A549 (cell line): ENCODE data around the gene C18orf63. TPM values are rescaled to one million over a fixed set of nuclear protein-coding genes. Genes with fewer than 3 reads are reported as not detected.

ENCODE experiments used
- ATAC-seq, 2 experiments: fragments of 200-7000 bp in 1 of 2; fragments of >200 bp in 1 of 2; cut with Nextera tagmentation in 1 of 2; cut with Tn5 transposase in 1 of 2; 3 replicates each; pipeline versions ENCODE4 v1.8.0 to v1.9.1; 2018 to 2020; ENCODE audit warnings: mild to moderate bottlenecking in 1 of 2, moderate library complexity in 1 of 2
- CTCF ChIA-PET: fragments of 300-600 bp; sonication (Branson Sonifier 250); formaldehyde crosslinking; extraction: SDS; loops from one replicate; lab custom pipeline; 2021; ENCODE audit warnings: antibody characterized with exemption, inconsistent platforms; lab: Yijun Ruan, JAX
- POLR2A ChIA-PET: fragments of 350-600 bp; formaldehyde crosslinking; extraction: SDS; loops from one replicate; lab custom pipeline; 2021; ENCODE audit warnings: antibody characterized with exemption, inconsistent platforms; lab: Yijun Ruan, JAX
- DNase-seq, 2 experiments: peaks; one replicate each; pipeline versions ENCODE4 v3.0.0 to v3.0.0-alpha.2; 2011 to 2016; ENCODE audit warnings: low read depth in 1 of 2, low spot score in 1 of 2
- FAIRE-seq: peaks from 2 replicates; lab custom pipeline; 2011; peaks lifted over from hg19 to GRCh38; lab: Jason Lieb, UNC
- H3K27ac ChIP-seq, 2 experiments: fragments of >200 bp; sonication (Bioruptor Twin); formaldehyde crosslinking; 3 replicates each; pipeline ENCODE4 v1.5.1; 2016 to 2017
- H3K4me1 ChIP-seq: fragments of >200 bp; sonication (Bioruptor Twin); formaldehyde crosslinking; 3 replicates; pipeline ENCODE4 v1.6.1; 2016
- H3K4me2 ChIP-seq: fragments of >200 bp; sonication (Bioruptor Twin); formaldehyde crosslinking; 3 replicates; pipeline ENCODE4 v1.6.1; 2016
- H3K4me3 ChIP-seq: fragments of >200 bp; sonication (Bioruptor Twin); formaldehyde crosslinking; 3 replicates; pipeline ENCODE4 v1.5.1; 2016
- H3K9me3 ChIP-seq: fragments of >200 bp; sonication (Bioruptor Twin); formaldehyde crosslinking; 3 replicates; pipeline ENCODE4 v1.6.1; 2016
- BCL3 ChIP-seq: fragments of >200 bp; sonication (Bioruptor Twin); formaldehyde crosslinking; IDR thresholded peaks from 3 replicates; pipeline ENCODE4 v1.6.1; 2016
- CBX8 ChIP-seq: fragments of 200-600 bp; sonication (generic); IDR thresholded peaks from 2 replicates; pipeline ENCODE4 v1.6.1; 2016
- CEBPB ChIP-seq, 2 experiments: fragments of >200 bp in 1 of 2; sonication (Bioruptor Twin) in 1 of 2; formaldehyde crosslinking in 1 of 2; IDR thresholded peaks; 2 replicates each; pipeline ENCODE4 v1.6.1; 2012 to 2016
- EHF ChIP-seq: fragments of 250-450 bp; sonication (Bioruptor Pico); IDR thresholded peaks from 2 replicates; pipeline ENCODE4 v1.5.0; 2020; ENCODE audit warnings: mild to moderate bottlenecking
- EHMT2 ChIP-seq: fragments of 200-600 bp; sonication (generic); IDR thresholded peaks from 2 replicates; pipeline ENCODE4 v1.6.1; 2016; ENCODE audit warnings: antibody characterized with exemption, low read depth, mild to moderate bottlenecking, moderate library complexity
- ELK1 ChIP-seq: fragments of 150-350 bp; IDR thresholded peaks from 2 replicates; pipeline ENCODE4 v1.6.1; 2014; ENCODE audit warnings: low read depth, mild to moderate bottlenecking, low read length
- EP300 ChIP-seq, 2 experiments: fragments of >200 bp; sonication (Bioruptor Twin); formaldehyde crosslinking; IDR thresholded peaks; 2 replicates in 1 of 2; 3 replicates in 1 of 2; pipeline ENCODE4 v1.6.1; 2016 to 2017
- FOSB ChIP-seq: fragments of 250-450 bp; sonication (Bioruptor Pico); IDR thresholded peaks from 2 replicates; pipeline ENCODE4 v1.5.0; 2020; ENCODE audit warnings: mild to moderate bottlenecking, moderate library complexity
- GATA3 ChIP-seq: IDR thresholded peaks from 2 replicates; pipeline ENCODE4 v1.6.1; 2012; ENCODE audit warnings: borderline replicate concordance
- HMGXB4 ChIP-seq: fragments of 250-450 bp; sonication (Bioruptor Pico); IDR thresholded peaks from 2 replicates; pipeline ENCODE4 v1.5.0; 2021; ENCODE audit warnings: mild to moderate bottlenecking, moderate library complexity, borderline replicate concordance
- HOXA7 ChIP-seq: fragments of 250-450 bp; sonication (Bioruptor Pico); IDR thresholded peaks from 2 replicates; pipeline ENCODE4 v1.5.0; 2020; ENCODE audit warnings: mild to moderate bottlenecking, moderate library complexity
- HOXB5 ChIP-seq: fragments of 250-450 bp; sonication (Bioruptor Pico); IDR thresholded peaks from 2 replicates; pipeline ENCODE4 v1.5.0; 2020; ENCODE audit warnings: mild to moderate bottlenecking, moderate library complexity
- MAFK ChIP-seq: fragments of 450-650 bp; IDR thresholded peaks from 2 replicates; pipeline ENCODE4 v1.6.1; 2014; ENCODE audit not compliant: partially characterized antibody
- NFE2L2 ChIP-seq: fragments of 150-350 bp; conservative IDR thresholded peaks from 2 replicates; pipeline ENCODE4 v1.6.1; 2014; ENCODE audit warnings: low read length
- NR3C1 ChIP-seq: fragments of >200 bp; sonication (Bioruptor Twin); formaldehyde crosslinking; IDR thresholded peaks from 3 replicates; pipeline ENCODE4 v1.6.1; 2017
- POLR2A ChIP-seq: IDR thresholded peaks from 2 replicates; pipeline ENCODE4 v1.6.1; 2012; ENCODE audit warnings: mild to moderate bottlenecking, low read length
- POLR2AphosphoS2 ChIP-seq: conservative IDR thresholded peaks from 2 replicates; pipeline ENCODE4 v1.6.1; 2012; ENCODE audit warnings: low read length, improper control_type of control experiment, inconsistent platforms
- RAD21 ChIP-seq, 2 experiments: fragments of >200 bp in 1 of 2; sonication (Bioruptor Twin) in 1 of 2; formaldehyde crosslinking in 1 of 2; IDR thresholded peaks in 1 of 2; conservative IDR thresholded peaks in 1 of 2; 2 replicates in 1 of 2; 3 replicates in 1 of 2; pipeline ENCODE4 v1.6.1; 2012 to 2018; ENCODE audit warnings: inconsistent platforms in 1 of 2
- RCOR1 ChIP-seq: fragments of 150-350 bp; IDR thresholded peaks from 2 replicates; pipeline ENCODE4 v1.6.1; 2014; ENCODE audit warnings: antibody characterized with exemption, low read length, low read depth
- SMC3 ChIP-seq: fragments of >200 bp; sonication (Bioruptor Twin); formaldehyde crosslinking; IDR thresholded peaks from 3 replicates; pipeline ENCODE4 v1.6.1; 2018; ENCODE audit warnings: inconsistent platforms
- TFCP2L1 ChIP-seq: fragments of 250-450 bp; sonication (Bioruptor Pico); IDR thresholded peaks from 2 replicates; pipeline ENCODE4 v1.5.0; 2021; ENCODE audit warnings: mild to moderate bottlenecking
- TP53 ChIP-seq: fragments of 250-450 bp; sonication (Bioruptor Pico); IDR thresholded peaks from 2 replicates; pipeline ENCODE4 v1.5.0; 2021; ENCODE audit warnings: mild to moderate bottlenecking, moderate library complexity
- WGBS: methylation state at CpG from one replicate; pipeline ENCODE4 v1.1.6; 2017; ENCODE audit errors: missing lambda C conversion rate; 5-methylcytosine and 5-hydroxymethylcytosine counted together
- polyA plus RNA-seq, 4 experiments: library from polyadenylated mRNA; depleted of rRNA in 3 of 4; stranded (reverse); fragments of >200 nt; fragmentation: RNase III in 1 of 4; extraction: RNeasy Plus Mini Kit Qiagen cat#74134 plus additional on column Dnase treatment in 1 of 4; gene quantifications; 2 replicates in 3 of 4; 3 replicates in 1 of 4; pipeline ENCODE4 v1.2.3, GENCODE V29; 2011 to 2017

The C18orf63 gene
- polyA plus RNA-seq, 2 of the 4 experiments (the other 2 are of a cell fraction), result not detected

GRCh38 chr18:74396171-74397169 lies 80.8 kb downstream of the C18orf63 start:
- POLR2A ChIA-PET, result no interaction called here
- WGBS, result 46% methylated on average over 16 of the region's 16 CpGs
- DNase-seq, result no peak
- Histone ChIP-seq H3K4me3 (no peak overlapping the region), H3K9me3 (no peaks in the 10 kb centered on the region), H3K4me1 (no peaks in the 10 kb centered on the region), H3K27ac (no peak overlapping the region), H3K4me2 (no peak overlapping the region)
- TF ChIP-seq TP53 (CRISPR knock-in tag) (no peak), BCL3 (no peak), MAFK (no peak), HOXA7 (CRISPR knock-in tag) (no peak), CBX8 (no peak), GATA3 (no peak), NR3C1 (no peak), RCOR1 (no peak), FOSB (CRISPR knock-in tag) (no peak)
- CTCF ChIA-PET, result no interaction called here
- no peak for FAIRE-seq
- ATAC-seq, result no peak

- FAIRE-seq (no peak), ATAC-seq (no peak)
- POLR2A ChIA-PET, result no interaction called here
- H3K4me3 ChIP-seq, result no peak overlapping the region
- TF ChIP-seq HOXB5 (CRISPR knock-in tag), result no peak
- TF ChIP-seq ELK1, result no peak
- no peak for TF ChIP-seq EP300 (IDR thresholded peaks at IDR 0.05)
- no peak for TF ChIP-seq POLR2AphosphoS2
- no peak for TF ChIP-seq EHMT2
- no peak for TF ChIP-seq POLR2A
- no peak for TF ChIP-seq NFE2L2
- TF ChIP-seq, all 56 proteins: peak for 0
- WGBS, result 49% methylated on average over 7 of the region's 7 CpGs
- H3K9me3 ChIP-seq, result no peaks in the 10 kb centered on the region
- CTCF ChIA-PET, result no interaction called here
- no peak for DNase-seq
- no peak overlapping the region for H3K27ac ChIP-seq
- no peak overlapping the region for H3K4me2 ChIP-seq
- H3K4me1 ChIP-seq, result no peaks in the 10 kb centered on the region
Measured at GRCh38 chr18:74397572-74397971, 81.9 kb downstream of the C18orf63 start.

- ChIA-PET POLR2A (no interaction called here), CTCF (interaction anchor here (1.5 kb wide), 1 partner anchor 57 kb away, joined by 3 read pairs; no protein-coding TSS in a partner anchor)
- no peak for ATAC-seq
- Histone ChIP-seq H3K9me3 (no peaks in the 10 kb centered on the region), H3K4me3 (no peak overlapping the region), H3K27ac (no peak overlapping the region), H3K4me1 (no peaks in the 10 kb centered on the region), H3K4me2 (no peak overlapping the region)
- DNase-seq, result no peak
- no peak for FAIRE-seq
- no peak for TF ChIP-seq POLR2AphosphoS2
- TF ChIP-seq ELK1, result no peak
- no peak for TF ChIP-seq BCL3
- TF ChIP-seq SMC3, result no peak
- no peak for TF ChIP-seq FOSB (CRISPR knock-in tag)
- no peak for TF ChIP-seq TFCP2L1 (CRISPR knock-in tag)
- no peak for TF ChIP-seq RAD21 (conservative IDR thresholded peaks at IDR 0.05 in 1 of 2, IDR thresholded peaks at IDR 0.05 in 1 of 2)
- no peak for TF ChIP-seq EHF (CRISPR knock-in tag)
- no peak for TF ChIP-seq CEBPB (IDR thresholded peaks at IDR 0.05)
- TF ChIP-seq HMGXB4 (CRISPR knock-in tag), result no peak
- WGBS, result 25% methylated on average over 14 of the region's 14 CpGs
Measured at GRCh38 chr18:74399091-74399887, 83.7 kb downstream of the C18orf63 start.
